B cell (primary cell): ENCODE results near the gene SHC3. TPM values are rescaled to one million over a fixed set of nuclear protein-coding genes. Genes with fewer than 3 reads are reported as not detected.

Experiments
- ATAC-seq: fragments of 200-7000 bp; cut with Tn5 transposase; one replicate; pipeline ENCODE4 v1.10.0; 2021; ENCODE audit warnings: low read depth, mild to moderate bottlenecking, moderate number of reproducible peaks, moderate library complexity
- CTCF ChIA-PET: fragments of 350-600 bp; sonication (Branson Sonifier 250); formaldehyde crosslinking; loops from one replicate; lab custom pipeline; 2021; ENCODE audit warnings: antibody characterized with exemption, inconsistent platforms; lab: Charles Lee
- POLR2A ChIA-PET: fragments of 350-600 bp; sonication (Branson Sonifier 250); formaldehyde crosslinking; loops from one replicate; lab custom pipeline; 2021; ENCODE audit warnings: antibody characterized with exemption; lab: Charles Lee
- DNase-seq: peaks from one replicate; pipeline ENCODE4 v3.0.0; 2013
- H2AFZ ChIP-seq: 2 replicates; pipeline ENCODE4 v1.6.1; 2012; ENCODE audit warnings: mild to moderate bottlenecking, low read depth, low read length; ENCODE audit not compliant: insufficient read depth, poor library complexity, severe bottlenecking
- H3K27ac ChIP-seq, 2 donors: 1 replicate in 1 of 2; 2 replicates in 1 of 2; pipeline ENCODE4 v1.5.1; 2012 to 2013; ENCODE audit warnings: low read length in 2 of 2, mild to moderate bottlenecking in 2 of 2, moderate library complexity in 1 of 2
- H3K27me3 ChIP-seq, 4 experiments: fragments of 200-600 bp in 1 of 4; sonication (generic) in 1 of 4; replicated peaks in 1 of 4; 1 replicate in 2 of 4; 2 replicates in 2 of 4; pipeline versions ENCODE4 v1.6.1 to v1.7.0; 2013 to 2016; ENCODE audit warnings: low read length in 3 of 4, mild to moderate bottlenecking in 2 of 4, mixed read lengths in 1 of 4, moderate library complexity in 1 of 4; ENCODE audit not compliant: insufficient read depth in 4 of 4, control insufficient read depth in 3 of 4; ENCODE audit errors: control extremely low read depth in 1 of 4
- H3K36me3 ChIP-seq, 2 experiments: replicated peaks in 1 of 2; 1 replicate in 1 of 2; 2 replicates in 1 of 2; pipeline versions ENCODE4 v1.6.1 to v1.7.1; 2013; ENCODE audit warnings: low read length in 1 of 2; ENCODE audit not compliant: insufficient read depth in 2 of 2, control insufficient read depth in 1 of 2; ENCODE audit errors: control extremely low read depth in 1 of 2, extremely low read depth in 1 of 2
- H3K4me1 ChIP-seq, 2 donors: fragments of 200-600 bp in 1 of 2; sonication (generic) in 1 of 2; 1 replicate in 1 of 2; 2 replicates in 1 of 2; pipeline versions ENCODE4 v1.5.1 to v1.6.1; 2013 to 2017; ENCODE audit warnings: low read length in 2 of 2; ENCODE audit not compliant: control insufficient read depth in 2 of 2, insufficient read depth in 2 of 2
- H3K4me2 ChIP-seq: replicated peaks from 2 replicates; pipeline ENCODE3; 2012; ENCODE audit warnings: mild to moderate bottlenecking, low read depth, low read length; ENCODE audit not compliant: poor library complexity, severe bottlenecking
- H3K4me3 ChIP-seq, 5 experiments: fragments of 200-600 bp in 1 of 5; sonication (generic) in 1 of 5; 1 replicate in 3 of 5; 2 replicates in 2 of 5; pipeline versions ENCODE4 v1.5.1 to v1.7.0; 2011 to 2016; ENCODE audit warnings: low read length in 4 of 5, mild to moderate bottlenecking in 4 of 5, low read depth in 2 of 5, control low read depth in 1 of 5, moderate library complexity in 1 of 5; ENCODE audit not compliant: insufficient read depth in 1 of 5; ENCODE audit errors: control extremely low read depth in 1 of 5, extremely low read depth in 1 of 5
- H3K79me2 ChIP-seq: fragments of 200-600 bp; sonication (generic); one replicate; pipeline ENCODE4 v1.6.0; 2016; ENCODE audit warnings: low read length; ENCODE audit not compliant: control insufficient read depth, insufficient read depth
- H3K9ac ChIP-seq: fragments of 200-600 bp; sonication (generic); 2 replicates; pipeline ENCODE4 v1.6.1; 2017; ENCODE audit warnings: mild to moderate bottlenecking, low read length, moderate library complexity
- H3K9me3 ChIP-seq, 3 donors: one replicate each; pipeline versions ENCODE4 v1.6.1 to v1.7.1; 2013; ENCODE audit warnings: low read length in 2 of 3; ENCODE audit not compliant: control insufficient read depth in 2 of 3, insufficient read depth in 1 of 3; ENCODE audit errors: control extremely low read depth in 1 of 3
- H4K20me1 ChIP-seq: 2 replicates; pipeline ENCODE4 v1.6.0; 2012; ENCODE audit warnings: mild to moderate bottlenecking, low read length; ENCODE audit not compliant: insufficient read depth, control insufficient read depth, poor library complexity, severe bottlenecking
- H3K27ac Mint-ChIP-seq: one replicate; pipeline ENCODE4 v1.8.0; 2021; ENCODE audit warnings: mixed read lengths
- H3K27me3 Mint-ChIP-seq: one replicate; pipeline ENCODE4 v1.8.0; 2021; ENCODE audit warnings: mixed read lengths
- H3K4me1 Mint-ChIP-seq: one replicate; pipeline ENCODE4 v1.8.0; 2021; ENCODE audit warnings: mixed read lengths
- H3K4me3 Mint-ChIP-seq: one replicate; pipeline ENCODE4 v1.8.0; 2021; ENCODE audit warnings: mixed read lengths
- H3K9me3 Mint-ChIP-seq: one replicate; pipeline ENCODE4 v1.8.0; 2022; ENCODE audit warnings: mixed read lengths; ENCODE audit not compliant: insufficient read depth
- CTCF ChIP-seq: fragments of 200-600 bp; IDR thresholded peaks from one replicate; pipeline ENCODE4 v1.8.0; 2022; ENCODE audit warnings: antibody characterized with exemption, mild to moderate bottlenecking
- EZH2 ChIP-seq: IDR thresholded peaks from 2 replicates; pipeline ENCODE4 v1.6.1; 2012; ENCODE audit warnings: borderline replicate concordance, low read depth, mild to moderate bottlenecking, moderate library complexity, low read length; ENCODE audit not compliant: insufficient read depth, poor library complexity, severe bottlenecking
- WGBS: methylation state at CpG from one replicate; pipeline ENCODE4 v1.1.5; 2013; ENCODE audit warnings: missing lambda C conversion rate; ENCODE audit not compliant: insufficient coverage; 5-methylcytosine and 5-hydroxymethylcytosine counted together
- intact Hi-C: fragments of 100-400 bp; cut with micrococcal nuclease; formaldehyde crosslinking; loops from one replicate; pipeline ENCODE4 v1.10.0; 2022
- polyA plus RNA-seq: library from polyadenylated mRNA; depleted of rRNA; stranded (reverse); fragments of >200 nt; gene quantifications from 2 replicates; pipeline ENCODE4 v1.2.3, GENCODE V29; 2012
- total RNA-seq, 2 donors: library from RNA; stranded (reverse); fragments of 120-200 nt in 1 of 2; gene quantifications; 1 replicate in 1 of 2; 2 replicates in 1 of 2; pipeline versions ENCODE4 v1.2.3 to v1.2.4, GENCODE V29; 2013 to 2022

Gene SHC3
- total and polyA plus RNA-seq, 2 donors (not counting 1 experiment from before 2014, with no cell fraction given) = 0.03 TPM; not detected in 1

- TF ChIP-seq EZH2 (no peak), CTCF (no peak)
- no peaks in the 10 kb centered on the region for H3K4me1 Mint-ChIP-seq
- ATAC-seq (no peak), DNase-seq (no peak)
- no peaks in the 10 kb centered on the region for H3K27me3 Mint-ChIP-seq
- intact Hi-C loops = no loop called here
- no peak overlapping the region for H3K27ac Mint-ChIP-seq
- 75% methylated on average over 1 of the region's 4 CpGs for WGBS
- Histone ChIP-seq H3K9me3 (no peaks in the 10 kb centered on the region), H3K4me3 (no peak overlapping the region), H3K79me2 (no peaks in the 10 kb centered on the region), H3K9ac (no peak overlapping the region), H3K4me2 (no peak overlapping the region), H3K4me1 (no peaks in the 10 kb centered on the region), H3K27me3 (no peaks in the 10 kb centered on the region), H4K20me1 (no peaks in the 10 kb centered on the region), H2AFZ (no peak overlapping the region), H3K27ac (no peak overlapping the region), H3K36me3 (no peaks in the 10 kb centered on the region)
- ChIA-PET POLR2A (no interaction called here), CTCF (no interaction called here)
- no peaks in the 10 kb centered on the region for H3K9me3 Mint-ChIP-seq
- no peak overlapping the region for H3K4me3 Mint-ChIP-seq
These were observed 111.8 kb downstream of the SHC3 start for GRCh38 chr9:89066835-89067234.

GRCh38 chr9:89065921-89066320 is 112.7 kb downstream of the SHC3 start:
- Histone ChIP-seq H3K4me2 (no peak overlapping the region), H3K9me3 (no peaks in the 10 kb centered on the region), H3K27me3 (no peaks in the 10 kb centered on the region), H3K4me1 (no peaks in the 10 kb centered on the region), H2AFZ (no peak overlapping the region), H3K27ac (no peak overlapping the region), H4K20me1 (no peaks in the 10 kb centered on the region), H3K79me2 (no peaks in the 10 kb centered on the region), H3K36me3 (no peaks in the 10 kb centered on the region), H3K4me3 (no peak overlapping the region), H3K9ac (no peak overlapping the region)
- no peaks in the 10 kb centered on the region for H3K9me3 Mint-ChIP-seq
- intact Hi-C loops = no loop called here
- DNase-seq (no peak), ATAC-seq (no peak)
- no peak overlapping the region for H3K27ac Mint-ChIP-seq
- no peaks in the 10 kb centered on the region for H3K27me3 Mint-ChIP-seq
- 83% methylated on average over 6 of the region's 6 CpGs for WGBS
- H3K4me1 Mint-ChIP-seq = no peaks in the 10 kb centered on the region
- TF ChIP-seq EZH2 = no peak
- TF ChIP-seq CTCF = no peak
- ChIA-PET POLR2A (no interaction called here), CTCF (no interaction called here)
- H3K4me3 Mint-ChIP-seq = no peak overlapping the region
